Peyer's patch (tissue), 4 donors: Measurements from ENCODE around the gene ERP27.

Experiments
- POLR2A ChIP-seq, 2 donors: fragments of 450-650 bp; IDR thresholded peaks; one replicate each; pipeline ENCODE4 v1.5.1; 2017; ENCODE audit warnings: antibody characterized with exemption in 2 of 2, mild to moderate bottlenecking in 2 of 2, moderate library complexity in 2 of 2
- TF ChIP-seq, protein P1 (sequence below), 6 experiments: fragments of 450-650 bp in 4 of 6; fragments of 200-600 bp in 2 of 6; sonication (generic) in 1 of 6; IDR thresholded peaks; one replicate each; pipeline ENCODE4 v1.5.1; 2017 to 2019; ENCODE audit warnings: antibody characterized with exemption in 6 of 6, mild to moderate bottlenecking in 3 of 6, moderate library complexity in 1 of 6

DNA sequence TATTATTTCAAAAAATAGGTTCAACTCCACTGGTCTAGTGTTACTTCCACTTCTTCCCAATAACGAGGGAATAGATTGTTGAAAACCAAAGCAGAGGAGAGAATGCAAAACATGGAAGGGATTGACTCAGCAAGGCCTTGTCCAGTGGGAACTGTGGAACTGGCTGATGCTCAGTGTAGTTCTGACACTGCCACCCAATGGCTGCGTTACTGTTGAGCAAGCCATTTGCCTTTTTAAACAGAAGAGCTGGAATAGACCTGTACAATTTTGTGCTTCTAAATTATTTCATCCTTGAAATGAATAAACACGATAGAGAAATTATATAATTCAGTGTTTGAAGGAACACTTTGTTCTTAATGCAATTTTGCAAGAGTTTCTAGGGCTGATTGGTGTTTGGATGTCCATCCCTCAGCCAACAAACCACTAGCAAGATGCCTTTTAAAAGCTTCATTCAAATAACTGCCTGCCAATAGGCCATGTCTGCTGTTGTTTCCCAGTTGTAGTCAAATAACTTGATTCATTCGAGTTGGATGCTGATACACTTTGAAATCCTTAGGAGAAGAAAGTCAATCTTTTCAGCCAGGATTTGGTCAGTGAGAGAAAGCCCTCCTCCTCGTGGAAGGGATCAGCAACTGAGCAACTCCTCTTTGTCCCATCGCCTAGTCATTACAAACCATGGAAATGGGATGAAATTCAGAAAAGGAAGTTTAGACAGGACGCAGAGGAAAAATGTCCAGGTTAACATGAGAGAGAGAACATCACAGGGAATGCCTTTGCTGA is 45.4 kb downstream of the ERP27 start:
- TF ChIP-seq, protein P1, sequence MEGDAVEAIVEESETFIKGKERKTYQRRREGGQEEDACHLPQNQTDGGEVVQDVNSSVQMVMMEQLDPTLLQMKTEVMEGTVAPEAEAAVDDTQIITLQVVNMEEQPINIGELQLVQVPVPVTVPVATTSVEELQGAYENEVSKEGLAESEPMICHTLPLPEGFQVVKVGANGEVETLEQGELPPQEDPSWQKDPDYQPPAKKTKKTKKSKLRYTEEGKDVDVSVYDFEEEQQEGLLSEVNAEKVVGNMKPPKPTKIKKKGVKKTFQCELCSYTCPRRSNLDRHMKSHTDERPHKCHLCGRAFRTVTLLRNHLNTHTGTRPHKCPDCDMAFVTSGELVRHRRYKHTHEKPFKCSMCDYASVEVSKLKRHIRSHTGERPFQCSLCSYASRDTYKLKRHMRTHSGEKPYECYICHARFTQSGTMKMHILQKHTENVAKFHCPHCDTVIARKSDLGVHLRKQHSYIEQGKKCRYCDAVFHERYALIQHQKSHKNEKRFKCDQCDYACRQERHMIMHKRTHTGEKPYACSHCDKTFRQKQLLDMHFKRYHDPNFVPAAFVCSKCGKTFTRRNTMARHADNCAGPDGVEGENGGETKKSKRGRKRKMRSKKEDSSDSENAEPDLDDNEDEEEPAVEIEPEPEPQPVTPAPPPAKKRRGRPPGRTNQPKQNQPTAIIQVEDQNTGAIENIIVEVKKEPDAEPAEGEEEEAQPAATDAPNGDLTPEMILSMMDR (IDR thresholded peaks at IDR 0.05), result peak in 2 of 6 experiments; percentile 7 to 16
- no peak for TF ChIP-seq POLR2A (IDR thresholded peaks at IDR 0.05)
